ENCODE measurements around the gene P2RX4.

GRCh38 chr12:121238086-121238485 is 28.2 kb downstream of the P2RX4 start:
- TF ChIP-seq, protein P1, sequence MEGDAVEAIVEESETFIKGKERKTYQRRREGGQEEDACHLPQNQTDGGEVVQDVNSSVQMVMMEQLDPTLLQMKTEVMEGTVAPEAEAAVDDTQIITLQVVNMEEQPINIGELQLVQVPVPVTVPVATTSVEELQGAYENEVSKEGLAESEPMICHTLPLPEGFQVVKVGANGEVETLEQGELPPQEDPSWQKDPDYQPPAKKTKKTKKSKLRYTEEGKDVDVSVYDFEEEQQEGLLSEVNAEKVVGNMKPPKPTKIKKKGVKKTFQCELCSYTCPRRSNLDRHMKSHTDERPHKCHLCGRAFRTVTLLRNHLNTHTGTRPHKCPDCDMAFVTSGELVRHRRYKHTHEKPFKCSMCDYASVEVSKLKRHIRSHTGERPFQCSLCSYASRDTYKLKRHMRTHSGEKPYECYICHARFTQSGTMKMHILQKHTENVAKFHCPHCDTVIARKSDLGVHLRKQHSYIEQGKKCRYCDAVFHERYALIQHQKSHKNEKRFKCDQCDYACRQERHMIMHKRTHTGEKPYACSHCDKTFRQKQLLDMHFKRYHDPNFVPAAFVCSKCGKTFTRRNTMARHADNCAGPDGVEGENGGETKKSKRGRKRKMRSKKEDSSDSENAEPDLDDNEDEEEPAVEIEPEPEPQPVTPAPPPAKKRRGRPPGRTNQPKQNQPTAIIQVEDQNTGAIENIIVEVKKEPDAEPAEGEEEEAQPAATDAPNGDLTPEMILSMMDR (IDR thresholded peaks at IDR 0.05): no peak
- TF ChIP-seq POLR2A (IDR thresholded peaks at IDR 0.05): no peak
